Ovary (tissue), 9 donors: ENCODE measurements around the gene NFASC. TPM values are rescaled to one million over a fixed set of nuclear protein-coding genes. Genes with fewer than 3 reads are reported as not detected.

Experiments
- DNase-seq, 5 donors: peaks; one replicate each; pipeline ENCODE4 v3.0.0-alpha.2; 2019 to 2020
- H3K27ac ChIP-seq, 2 donors: fragments of 200-600 bp; one replicate each; pipeline versions ENCODE4 v1.5.1 to v1.8.0; 2019 to 2022
- H3K27me3 ChIP-seq: fragments of 200-600 bp; one replicate; pipeline ENCODE4 v1.8.0; 2022
- H3K36me3 ChIP-seq: fragments of 200-600 bp; sonication (generic); one replicate; pipeline ENCODE4 v1.5.1; 2019
- H3K4me1 ChIP-seq: one replicate; pipeline ENCODE4 v1.8.1; 2013; ENCODE audit warnings: mild to moderate bottlenecking, moderate library complexity; ENCODE audit not compliant: insufficient read depth
- H3K4me3 ChIP-seq: fragments of 200-600 bp; sonication (generic); one replicate; pipeline ENCODE4 v1.5.1; 2017
- H3K9me3 ChIP-seq, 2 donors: fragments of 200-600 bp in 1 of 2; sonication (generic) in 1 of 2; one replicate each; pipeline versions ENCODE4 v1.5.1 to v1.8.1; 2013 to 2019; ENCODE audit warnings: mild to moderate bottlenecking in 1 of 2, moderate library complexity in 1 of 2
- CTCF ChIP-seq, 3 donors: fragments of 450-650 bp in 2 of 3; fragments of 200-600 bp in 1 of 3; IDR thresholded peaks; one replicate each; pipeline versions ENCODE4 v1.5.1 to v1.8.0; 2016 to 2022; ENCODE audit warnings: antibody characterized with exemption in 3 of 3, mild to moderate bottlenecking in 1 of 3
- EP300 ChIP-seq: sonication (generic); formaldehyde crosslinking; IDR thresholded peaks from one replicate; pipeline ENCODE4 v1.6.1; 2017; ENCODE audit warnings: antibody characterized with exemption
- POLR2A ChIP-seq: fragments of 450-650 bp; IDR thresholded peaks from one replicate; pipeline ENCODE4 v1.6.1; 2017; ENCODE audit warnings: antibody characterized with exemption, mild to moderate bottlenecking, moderate library complexity
- WGBS, 3 donors: extraction: QIAGEN DNeasy Blood & Tissue Kit in 1 of 3; methylation state at CpG; one replicate each; pipeline versions ENCODE4 v1.1.5 to v1.1.7; 2013 to 2017; 5-methylcytosine and 5-hydroxymethylcytosine counted together
- intact Hi-C, 4 donors: fragments of 100-400 bp; cut with DNase I; formaldehyde crosslinking; loops; one replicate each; pipeline versions ENCODE4 v1.11.0 to v1.15.1; 2022 to 2023
- polyA plus RNA-seq, 2 donors: library from polyadenylated mRNA; stranded (reverse); fragments of 200-250 nt in 1 of 2; fragments of 350-450 nt in 1 of 2; fragmentation: Illumina TruSeq in 1 of 2; extraction: RNeasy Lipid Tissue Mini Kit (QIAGEN cat#74804) in 1 of 2; gene quantifications; one replicate each; pipeline ENCODE4 v1.2.3, GENCODE V29; 2013 to 2014
- total RNA-seq, 7 donors: library from RNA; depleted of rRNA in 2 of 7; stranded (reverse); fragments of >200 nt in 2 of 7; fragmentation: NEBNext Ultra II Directional in 3 of 7; extraction: Animal tissue kit (Norgen Biotek cat#: 25700) in 3 of 7; gene quantifications; one replicate each; pipeline versions ENCODE4 v1.1.0 to v1.2.4, GENCODE V29; 2016 to 2023
- donor health status: DM: no; HTN: no; CAD: no; lungs with moderate emphysema.
- donor health status: DM: no; HTN: no; CAD: no.
- donor health status: Bipolar disorder and iron deficiency.
- donor health status: DM: yes; HTN: yes; CAD: no.
- donor health status: DM: no; HTN: no; CAD: no.
- donor health status: DM: yes; HTN: yes; CAD: no.

NFASC gene
- total and polyA plus RNA-seq, 9 donors = 9.3 to 73.2 (median 20.9) TPM

- Histone ChIP-seq H3K27ac (no peak overlapping the region), H3K27me3 (no peaks in the 10 kb centered on the region), H3K36me3 (no peaks in the 10 kb centered on the region), H3K9me3 (no peaks in the 10 kb centered on the region), H3K4me1 (no peaks in the 10 kb centered on the region), H3K4me3 (no peak overlapping the region)
- no peak for DNase-seq
- TF ChIP-seq CTCF (IDR thresholded peaks at IDR 0.05) (no peak), EP300 (no peak), POLR2A (no peak)
- WGBS, 3 donors = 92 to 98% (median 92%) methylated on average over 6 of the region's 6 CpGs
- intact Hi-C loops = no loop called here
Observed at GRCh38 chr1:205067031-205067430, 196.4 kb downstream of the NFASC start.

GRCh38 chr1:205068001-205068400, 197.3 kb downstream of the NFASC start:
- Histone ChIP-seq H3K27ac (no peak overlapping the region), H3K4me1 (no peaks in the 10 kb centered on the region), H3K9me3 (no peaks in the 10 kb centered on the region), H3K36me3 (no peaks in the 10 kb centered on the region), H3K4me3 (no peak overlapping the region), H3K27me3 (no peaks in the 10 kb centered on the region)
- no peak for DNase-seq
- WGBS, 3 donors = 71 to 95% (median 79%) methylated on average over 4 of the region's 4 CpGs
- no peak for TF ChIP-seq CTCF (IDR thresholded peaks at IDR 0.05)
- TF ChIP-seq POLR2A = no peak
- TF ChIP-seq EP300 = no peak
- intact Hi-C loops = no loop called here

GRCh38 chr1:205068457-205069040, 197.9 kb downstream of the NFASC start:
- H3K4me1 ChIP-seq = no peaks in the 10 kb centered on the region
- intact Hi-C loops = no loop called here
- H3K27ac ChIP-seq = no peak overlapping the region
- no peak overlapping the region for H3K4me3 ChIP-seq
- H3K27me3 ChIP-seq = no peaks in the 10 kb centered on the region
- no peak for DNase-seq
- TF ChIP-seq CTCF (IDR thresholded peaks at IDR 0.05) = no peak
- no peak for TF ChIP-seq POLR2A
- TF ChIP-seq EP300 = no peak
- no peaks in the 10 kb centered on the region for H3K9me3 ChIP-seq
- H3K36me3 ChIP-seq = no peaks in the 10 kb centered on the region
- WGBS, 3 donors = 5 to 11% (median 5%) methylated on average over 2 of the region's 2 CpGs

DNA sequence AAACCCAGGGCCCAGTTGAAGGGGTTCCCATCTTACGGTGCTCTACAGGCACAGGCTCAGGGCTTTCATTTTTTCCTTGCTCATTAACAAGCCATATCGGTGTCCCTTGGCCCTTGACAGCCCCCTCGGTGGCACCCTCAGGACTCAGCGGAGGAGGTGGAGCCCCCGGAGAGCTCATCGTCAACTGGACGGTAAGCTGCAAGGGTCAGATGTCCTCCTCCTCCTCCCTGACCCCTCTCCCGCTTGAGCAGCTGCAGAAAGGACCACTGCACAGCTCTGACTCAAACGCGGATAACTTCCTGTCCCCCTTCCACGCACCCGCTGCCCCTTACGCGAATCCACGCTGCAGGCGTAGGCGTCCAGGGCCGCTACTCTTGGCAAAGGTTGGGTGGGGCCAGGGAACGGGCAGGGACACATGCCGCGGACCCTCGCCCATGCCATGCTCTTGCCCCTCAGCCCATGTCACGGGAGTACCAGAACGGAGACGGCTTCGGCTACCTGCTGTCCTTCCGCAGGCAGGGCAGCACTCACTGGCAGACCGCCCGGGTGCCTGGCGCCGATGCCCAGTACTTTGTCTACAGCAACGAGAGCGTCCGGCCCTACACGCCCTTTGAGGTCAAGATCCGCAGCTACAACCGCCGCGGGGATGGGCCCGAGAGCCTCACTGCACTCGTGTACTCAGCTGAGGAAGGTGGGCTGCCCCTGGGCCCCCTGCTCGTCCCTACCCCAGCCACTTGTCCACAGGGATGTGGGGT, 198.9 kb downstream of the NFASC start:
- no peak for TF ChIP-seq CTCF (IDR thresholded peaks at IDR 0.05)
- TF ChIP-seq EP300 = no peak
- TF ChIP-seq POLR2A = no peak
- Histone ChIP-seq H3K27ac (no peak overlapping the region), H3K4me1 (no peaks in the 10 kb centered on the region), H3K36me3 (no peaks in the 10 kb centered on the region), H3K27me3 (no peaks in the 10 kb centered on the region), H3K9me3 (no peaks in the 10 kb centered on the region), H3K4me3 (no peak overlapping the region)
- intact Hi-C loops = no loop called here
- peak in 1 of 5 donors; percentile 42 for DNase-seq
- 76 to 80% (median 79%) methylated on average over 40 to 42 of the region's 42 CpGs for WGBS, 3 donors
